Esophagus muscularis mucosa (tissue), 3 donors: ENCODE data around the gene ASB18.

Experiments
- CTCF ChIP-seq, 3 experiments: fragments of 200-600 bp in 2 of 3; fragments of 450-650 bp in 1 of 3; sonication (generic) in 2 of 3; IDR thresholded peaks; one replicate each; pipeline ENCODE4 v1.5.1; 2017 to 2019; ENCODE audit warnings: antibody characterized with exemption in 3 of 3, mild to moderate bottlenecking in 2 of 3, moderate library complexity in 1 of 3
- EP300 ChIP-seq: sonication (generic); formaldehyde crosslinking; IDR thresholded peaks from one replicate; pipeline ENCODE4 v1.6.1; 2017; ENCODE audit warnings: antibody characterized with exemption

- TF ChIP-seq EP300 (no peak), CTCF (IDR thresholded peaks at IDR 0.05) (no peak)
These were observed 13.2 kb downstream of the ASB18 start for GRCh38 chr2:236250909-236251579.
